Measurements from ENCODE around the gene CDC6.
A peak's percentile ranks its signal among the peaks of the same experiment; 100 is the strongest.

Gene CDC6

GRCh38 chr17:40266882-40267281 is 20.8 kb upstream of the CDC6 start:
- no peak for DNase-seq (ENCODE audit: low read depth)
- no peak overlapping the region for H3K4me3 ChIP-seq (ENCODE audit: low read depth, low read length)
- TF ChIP-seq CTCF (IDR thresholded peaks at IDR 0.05; ENCODE audit: control insufficient read depth, extremely low read depth, insufficient read depth): no peak

- TF ChIP-seq CTCF (IDR thresholded peaks at IDR 0.05; ENCODE audit: control insufficient read depth, extremely low read depth, insufficient read depth): no peak
- no peak for DNase-seq (ENCODE audit: low read depth)
These were observed 19.5 kb upstream of the CDC6 start for GRCh38 chr17:40268141-40268712.

GRCh38 chr17:40278414-40278813 is 9.3 kb upstream of the CDC6 start:
- H3K4me3 ChIP-seq (ENCODE audit: low read depth, low read length): no peak overlapping the region
- no peak for TF ChIP-seq CTCF (IDR thresholded peaks at IDR 0.05; ENCODE audit: control insufficient read depth, extremely low read depth, insufficient read depth)
- DNase-seq (ENCODE audit: low read depth): no peak

More at GRCh38 chr17:40268141-40268712, 19.5 kb upstream of the CDC6 start:
- no peak overlapping the region for H3K4me3 ChIP-seq (ENCODE audit: low read depth, low read length)

- TF ChIP-seq CTCF (IDR thresholded peaks at IDR 0.05; ENCODE audit: control insufficient read depth, extremely low read depth, insufficient read depth): no peak
- no peak overlapping the region for H3K4me3 ChIP-seq (ENCODE audit: low read depth, low read length)
- no peak for DNase-seq (ENCODE audit: low read depth)
These were observed 8.3 kb upstream of the CDC6 start for GRCh38 chr17:40279402-40279801.

- H3K4me3 ChIP-seq (ENCODE audit: low read depth, low read length): no peak overlapping the region
- no peak for TF ChIP-seq CTCF (IDR thresholded peaks at IDR 0.05; ENCODE audit: control insufficient read depth, extremely low read depth, insufficient read depth)
- no peak for DNase-seq (ENCODE audit: low read depth)
These were observed 6.0 kb upstream of the CDC6 start for GRCh38 chr17:40281663-40282062.

GRCh38 chr17:40283662-40284061 is 4.0 kb upstream of the CDC6 start:
- no peak for TF ChIP-seq CTCF (IDR thresholded peaks at IDR 0.05; ENCODE audit: control insufficient read depth, extremely low read depth, insufficient read depth)
- no peak overlapping the region for H3K4me3 ChIP-seq (ENCODE audit: low read depth, low read length)
- DNase-seq (ENCODE audit: low read depth): no peak

- DNase-seq (ENCODE audit: low read depth): peak; percentile 75
- no peak for TF ChIP-seq CTCF (IDR thresholded peaks at IDR 0.05; ENCODE audit: control insufficient read depth, extremely low read depth, insufficient read depth)
- H3K4me3 ChIP-seq (ENCODE audit: low read depth, low read length): no peak overlapping the region
These were observed 3.5 kb upstream of the CDC6 start for GRCh38 chr17:40284085-40284713.

Measured in LNCaP clone FGC (cell line).